Activated T-cell treated with anti-CD3 and anti-CD28 coated beads for 1 hour (primary cell): Measurements from ENCODE around the gene USP30.
A peak's percentile ranks its signal among the peaks of the same experiment; 100 is the strongest.
"Not testable (repeated sequence)": the region's sequence is repeated elsewhere in the genome, so short reads cannot be mapped to it uniquely, and the experiment has no call there.

Source experiments
- DNase-seq: peaks from one replicate; pipeline ENCODE4 v3.0.0-alpha.2; 2020; ENCODE audit warnings: low read depth

Gene USP30, protein sequence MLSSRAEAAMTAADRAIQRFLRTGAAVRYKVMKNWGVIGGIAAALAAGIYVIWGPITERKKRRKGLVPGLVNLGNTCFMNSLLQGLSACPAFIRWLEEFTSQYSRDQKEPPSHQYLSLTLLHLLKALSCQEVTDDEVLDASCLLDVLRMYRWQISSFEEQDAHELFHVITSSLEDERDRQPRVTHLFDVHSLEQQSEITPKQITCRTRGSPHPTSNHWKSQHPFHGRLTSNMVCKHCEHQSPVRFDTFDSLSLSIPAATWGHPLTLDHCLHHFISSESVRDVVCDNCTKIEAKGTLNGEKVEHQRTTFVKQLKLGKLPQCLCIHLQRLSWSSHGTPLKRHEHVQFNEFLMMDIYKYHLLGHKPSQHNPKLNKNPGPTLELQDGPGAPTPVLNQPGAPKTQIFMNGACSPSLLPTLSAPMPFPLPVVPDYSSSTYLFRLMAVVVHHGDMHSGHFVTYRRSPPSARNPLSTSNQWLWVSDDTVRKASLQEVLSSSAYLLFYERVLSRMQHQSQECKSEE

DNA sequence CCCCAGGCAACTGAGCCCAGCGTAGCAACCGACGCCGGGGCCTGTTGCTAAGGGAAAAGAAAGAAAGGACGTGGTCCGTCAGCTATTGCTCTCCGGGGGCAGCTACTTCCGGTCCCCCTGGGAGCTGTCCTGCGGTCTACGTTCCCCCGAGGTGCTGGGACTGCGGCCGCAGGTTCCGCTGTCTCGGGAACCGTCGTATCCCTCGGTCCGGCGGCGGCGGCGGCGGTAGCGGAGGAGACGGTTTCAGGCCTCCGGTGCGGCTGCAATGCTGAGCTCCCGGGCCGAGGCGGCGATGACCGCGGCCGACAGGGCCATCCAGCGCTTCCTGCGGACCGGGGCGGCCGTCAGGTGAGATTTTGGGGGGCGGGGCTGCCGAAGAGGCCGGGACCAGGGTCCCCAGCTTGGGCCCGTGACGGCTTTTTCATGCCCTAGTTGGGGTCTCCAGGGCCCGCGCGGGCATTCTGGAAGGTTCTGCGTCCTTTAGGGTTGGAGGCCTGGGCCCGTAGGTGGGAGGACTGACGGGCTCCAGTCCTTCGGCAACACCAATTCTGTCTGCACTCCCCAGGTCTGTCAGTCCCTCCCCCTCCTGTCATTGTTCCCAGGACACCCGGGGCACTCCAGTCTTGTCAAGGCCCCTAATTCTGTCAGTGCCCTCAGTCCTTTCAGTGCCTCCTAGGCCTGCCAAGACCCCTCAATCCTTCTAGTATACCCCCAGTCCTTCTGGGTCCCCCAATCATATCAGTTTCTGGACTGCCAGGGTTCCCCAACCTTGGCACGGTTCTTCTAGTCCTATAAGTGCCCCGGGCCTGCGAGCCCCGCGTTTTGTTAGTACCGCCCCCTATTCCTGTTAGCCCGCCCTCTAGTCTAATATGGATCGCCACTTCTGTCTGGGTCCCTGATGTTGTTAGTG is at the start of gene USP30:
Gene USP30, plus strand, starts transcription at position 163 of the 910 bp plus-strand sequence. Its CDS starts 103 bp downstream, at position 266.
- peak; percentile 77 for DNase-seq

DNA sequence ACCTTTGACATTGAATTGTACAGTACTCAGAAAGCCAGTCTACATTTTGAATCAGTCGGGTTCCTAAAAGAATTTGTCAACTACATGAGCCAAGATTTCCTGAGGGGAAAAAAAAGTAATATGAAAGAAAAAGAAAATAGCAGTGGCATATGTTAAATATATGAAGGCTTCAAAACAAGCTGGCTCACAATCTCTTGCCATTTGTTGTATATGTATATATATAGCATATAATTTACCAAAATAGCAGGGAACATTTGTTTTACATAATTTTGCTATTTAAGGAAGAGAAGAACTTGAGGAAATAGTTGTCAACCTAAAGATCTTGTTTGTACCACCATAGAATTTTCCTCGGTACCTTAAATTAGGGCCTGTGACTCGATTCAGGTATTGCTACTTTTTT is 48.4 kb upstream of the USP30 start:
- DNase-seq, result no peak

DNA sequence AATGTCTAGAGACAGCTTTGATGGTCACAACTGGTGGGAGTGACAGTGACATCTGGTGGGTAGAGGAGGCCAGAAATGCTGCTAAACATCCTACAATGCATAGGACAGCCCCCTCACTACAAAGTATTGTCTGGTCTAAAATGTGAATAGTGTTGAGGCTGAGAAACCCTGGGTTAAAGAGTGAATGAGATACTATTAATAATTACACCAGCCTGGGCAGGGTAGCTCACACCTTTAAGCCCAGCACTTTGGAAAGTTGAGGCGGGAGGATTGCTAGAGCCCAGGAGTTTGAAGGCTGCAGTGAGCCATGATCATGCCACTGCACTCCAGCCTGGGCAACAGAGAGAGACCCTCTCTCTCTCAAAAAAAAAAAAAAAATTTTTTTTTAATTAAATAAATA is 42.6 kb upstream of the USP30 start:
- DNase-seq, result no peak

DNA sequence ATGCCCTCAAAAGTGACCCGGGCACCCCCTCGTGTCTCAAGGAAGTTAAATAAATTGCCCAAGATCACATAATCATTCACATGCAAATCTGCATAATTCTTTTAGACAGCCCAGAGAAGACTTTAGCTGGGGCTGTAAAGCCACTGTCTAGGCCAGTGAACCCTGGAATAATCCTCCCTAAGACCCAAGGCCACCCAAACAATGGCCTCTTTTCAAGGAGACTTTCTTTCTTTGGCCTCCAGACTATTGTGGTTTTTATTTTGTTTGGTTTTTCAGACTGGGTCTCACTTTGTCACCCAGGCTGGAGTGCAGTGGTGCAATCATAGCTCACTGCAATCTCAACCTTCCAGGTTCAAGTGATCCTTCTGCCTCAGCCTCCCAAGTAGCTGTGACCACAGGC is 42.1 kb upstream of the USP30 start:
- no peak for DNase-seq

DNA sequence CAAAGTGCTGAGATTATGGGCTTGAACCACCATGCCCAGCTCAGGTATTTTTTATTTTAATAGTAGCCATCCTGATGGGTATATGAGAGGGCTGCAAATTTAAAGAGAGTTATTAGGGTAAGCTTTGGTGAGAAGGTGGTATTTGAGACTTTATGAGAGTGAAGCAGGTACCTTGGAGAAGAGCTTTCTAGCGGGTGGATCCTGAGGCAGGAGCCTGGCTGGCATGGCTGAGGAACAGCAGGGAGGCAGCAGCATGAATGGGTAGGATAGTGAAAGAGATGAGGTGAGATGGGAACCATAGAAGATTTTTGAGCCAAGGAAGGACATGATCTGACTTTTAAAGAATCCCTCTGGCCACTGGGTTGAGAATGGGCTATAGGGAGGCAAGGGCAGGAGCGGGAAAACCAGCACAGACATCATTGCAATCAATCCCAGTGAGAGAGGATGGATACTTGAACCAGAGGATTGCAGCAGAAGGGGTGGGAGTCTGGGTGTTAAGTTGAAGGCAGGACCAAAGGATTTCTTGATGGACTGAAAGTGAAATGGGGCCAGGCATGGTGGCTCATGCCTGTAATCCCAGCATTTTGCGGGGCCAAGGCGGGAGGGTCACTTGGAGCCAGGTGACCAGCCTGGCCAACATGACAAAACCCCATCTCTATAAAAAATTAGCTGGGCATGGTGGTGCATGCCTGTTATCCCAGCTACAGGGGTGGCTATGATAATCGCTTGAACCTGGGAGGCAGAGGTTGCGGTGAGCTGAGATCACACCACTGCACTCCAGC is 37.2 kb upstream of the USP30 start:
- DNase-seq, result no peak

DNA sequence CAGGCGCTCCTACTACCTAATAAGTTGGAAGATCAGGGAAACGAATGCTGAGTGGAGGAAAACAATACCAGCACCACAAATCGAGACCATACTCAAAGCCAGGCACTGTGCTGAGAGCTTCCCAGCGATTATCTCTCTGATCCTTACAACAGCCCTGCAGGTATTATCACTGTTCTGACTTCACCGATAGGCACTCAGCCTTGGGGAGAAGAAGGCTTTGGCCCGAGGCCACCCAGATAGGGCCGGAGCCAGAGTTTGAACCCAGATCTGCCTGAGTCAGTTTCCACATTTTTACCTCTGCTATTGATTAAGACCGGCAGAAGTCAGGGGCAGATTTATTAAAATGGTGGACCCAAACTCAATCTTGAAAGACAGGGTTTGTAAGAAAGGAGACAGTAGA is 36.4 kb upstream of the USP30 start:
- no peak for DNase-seq

DNA sequence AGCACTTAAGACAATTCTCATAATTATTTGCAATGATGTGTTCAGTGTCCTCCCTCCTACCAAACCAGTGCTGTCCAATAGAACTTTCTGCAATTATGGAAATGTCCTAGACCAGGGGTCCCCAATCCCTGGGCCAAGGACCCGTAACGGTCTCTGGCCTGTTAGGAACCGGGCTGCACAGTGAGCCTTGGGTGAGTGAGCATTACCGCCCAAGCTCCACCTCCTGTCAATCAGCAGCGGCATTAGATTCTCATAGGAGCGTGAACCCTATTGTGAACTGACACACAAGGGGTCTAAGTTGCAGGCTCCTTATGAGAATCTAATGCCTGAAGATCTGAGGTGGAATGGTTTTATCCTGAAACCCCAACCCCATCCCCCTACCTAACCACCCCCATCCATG is 35.4 kb upstream of the USP30 start:
- no peak for DNase-seq

DNA sequence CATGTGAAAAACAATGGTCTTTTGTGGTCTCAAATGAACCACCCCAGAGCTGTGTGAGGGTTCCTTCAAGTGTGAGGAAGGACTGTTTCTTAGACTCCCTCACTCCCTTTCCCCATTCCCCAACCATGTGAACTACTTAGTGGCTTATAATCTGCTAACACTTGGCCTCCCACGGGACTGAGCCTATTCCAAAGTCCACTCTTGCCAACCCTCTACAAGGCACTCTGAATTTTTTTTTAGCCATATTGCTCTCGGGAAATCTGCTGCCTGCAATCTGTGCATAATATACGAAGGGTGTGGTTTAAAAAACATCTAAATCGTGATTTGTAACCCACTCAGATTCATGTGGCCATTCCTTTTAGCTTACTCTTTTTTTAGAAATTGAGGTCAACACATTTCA is 34.1 kb upstream of the USP30 start:
- no peak for DNase-seq

DNA sequence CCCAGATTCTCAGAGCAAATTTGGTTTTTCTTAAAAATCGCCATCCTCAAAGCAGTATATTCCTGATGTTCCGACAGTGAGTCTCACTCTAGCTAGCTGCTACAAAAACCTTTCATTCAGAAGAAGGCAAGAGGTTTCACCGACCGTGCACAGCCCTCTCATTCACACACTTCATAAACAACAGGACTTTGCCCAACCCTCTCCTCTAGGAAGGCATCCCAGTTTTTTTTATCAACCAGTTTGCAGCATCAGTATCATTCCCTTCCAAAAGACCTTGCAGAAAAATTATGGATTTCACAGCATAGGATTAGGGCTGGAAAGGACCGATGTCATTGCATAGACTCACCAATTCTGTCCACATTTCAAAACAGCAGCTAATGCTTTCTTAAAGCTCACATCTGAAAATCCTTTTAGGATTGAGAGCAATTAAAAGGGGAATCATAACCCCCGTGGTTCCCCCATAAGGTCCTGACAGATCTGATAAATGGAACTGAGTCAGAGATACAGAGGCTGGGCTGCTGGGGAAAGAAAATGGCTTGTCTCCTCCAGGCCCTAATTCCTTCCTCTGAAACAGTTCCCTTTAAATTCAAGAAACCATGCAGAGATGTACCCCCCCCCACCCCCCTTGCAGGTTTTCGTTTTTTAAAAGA is 32.1 kb upstream of the USP30 start:
- DNase-seq, result no peak

DNA sequence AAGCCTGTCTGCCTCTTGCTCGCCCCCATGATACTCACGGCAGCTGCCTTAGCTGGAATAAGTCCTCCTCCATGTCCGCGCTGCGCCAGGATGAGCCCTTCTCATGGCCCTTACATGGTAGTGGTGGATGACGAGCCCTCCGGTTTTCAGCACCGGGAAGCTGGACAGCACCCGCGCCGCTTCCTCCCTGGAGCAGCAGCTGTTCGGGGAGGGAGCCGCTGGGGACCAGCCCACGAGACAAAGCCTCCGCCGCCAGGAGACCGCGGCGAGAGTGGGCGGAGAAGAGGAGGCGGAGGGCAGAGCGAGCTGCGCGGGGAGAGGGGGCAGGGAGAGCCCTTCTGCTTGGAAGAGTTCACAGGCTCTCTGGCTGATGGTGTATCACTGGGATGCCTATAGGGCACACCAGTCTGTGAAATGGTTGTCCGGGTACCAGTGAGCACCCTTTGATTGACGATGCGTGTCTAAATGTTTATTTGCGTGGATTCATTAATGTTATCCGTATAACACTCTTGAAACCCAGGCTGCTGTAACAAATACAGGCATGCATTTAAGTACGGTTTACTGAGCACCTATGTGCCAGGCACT is 31.5 kb upstream of the USP30 start, which contains the start of gene SVOP:
Gene SVOP, minus strand, starts transcription at position 273 of the 585 bp plus-strand sequence. Its CDS starts 200 bp downstream, at position 73.
- DNase-seq, result peak; percentile 0

DNA sequence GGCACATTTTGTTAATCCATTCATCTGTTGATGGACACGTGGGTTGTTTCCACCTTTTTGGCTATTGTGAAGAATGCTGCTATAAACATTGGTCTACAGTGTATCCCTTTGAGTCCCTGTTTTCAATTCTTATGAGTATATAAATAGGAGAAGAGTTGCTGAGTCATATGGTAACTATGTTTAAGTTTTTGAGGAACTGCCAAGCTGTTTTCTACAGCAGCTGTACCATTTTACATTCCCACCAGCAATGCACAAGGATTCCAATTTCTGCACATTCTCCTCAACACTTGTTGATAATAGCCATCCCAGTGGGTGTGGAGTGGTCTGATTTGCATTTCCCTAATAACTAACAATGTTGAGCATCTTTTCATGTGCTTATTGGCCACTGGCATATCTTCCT is 24.6 kb upstream of the USP30 start:
- DNase-seq, result no peak

DNA sequence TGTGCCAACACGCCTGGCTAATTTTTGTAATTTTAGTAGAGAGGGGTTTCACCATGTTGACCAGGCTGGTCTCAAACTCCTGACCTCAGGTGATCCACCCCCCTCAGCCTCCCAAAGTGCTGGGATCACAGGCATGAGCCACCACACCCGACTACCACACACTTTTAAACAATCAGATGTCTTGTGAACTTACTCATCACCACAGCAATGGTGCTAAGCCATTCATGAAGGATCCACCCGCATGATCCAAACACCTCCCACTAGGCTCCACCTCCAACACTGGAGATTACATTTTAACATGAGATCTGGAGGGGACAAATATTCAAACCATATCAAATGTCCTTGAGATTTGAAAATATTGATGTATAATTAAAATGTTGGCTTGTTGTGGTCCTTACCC is 23.8 kb upstream of the USP30 start:
- DNase-seq, result not testable (repeated sequence)

DNA sequence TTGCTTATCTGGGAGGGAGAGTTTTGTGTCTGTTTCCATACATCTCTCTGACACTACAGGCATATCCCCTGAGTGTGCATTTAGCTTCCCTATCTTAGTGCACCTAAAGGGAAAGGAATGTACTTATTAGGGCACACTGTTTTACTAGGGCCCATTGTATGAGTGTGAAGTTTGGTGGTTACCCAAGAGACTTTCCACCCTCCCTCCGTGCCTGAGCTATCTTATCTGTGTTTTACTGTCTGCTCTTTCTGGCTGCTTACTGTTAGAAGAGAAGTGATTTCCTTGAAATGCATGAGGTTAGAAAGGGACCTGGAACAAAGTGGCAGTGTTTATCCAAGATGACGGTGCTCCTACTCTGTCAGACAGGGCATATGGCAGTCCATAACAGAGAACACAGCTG is 23.0 kb upstream of the USP30 start:
- no peak for DNase-seq

DNA sequence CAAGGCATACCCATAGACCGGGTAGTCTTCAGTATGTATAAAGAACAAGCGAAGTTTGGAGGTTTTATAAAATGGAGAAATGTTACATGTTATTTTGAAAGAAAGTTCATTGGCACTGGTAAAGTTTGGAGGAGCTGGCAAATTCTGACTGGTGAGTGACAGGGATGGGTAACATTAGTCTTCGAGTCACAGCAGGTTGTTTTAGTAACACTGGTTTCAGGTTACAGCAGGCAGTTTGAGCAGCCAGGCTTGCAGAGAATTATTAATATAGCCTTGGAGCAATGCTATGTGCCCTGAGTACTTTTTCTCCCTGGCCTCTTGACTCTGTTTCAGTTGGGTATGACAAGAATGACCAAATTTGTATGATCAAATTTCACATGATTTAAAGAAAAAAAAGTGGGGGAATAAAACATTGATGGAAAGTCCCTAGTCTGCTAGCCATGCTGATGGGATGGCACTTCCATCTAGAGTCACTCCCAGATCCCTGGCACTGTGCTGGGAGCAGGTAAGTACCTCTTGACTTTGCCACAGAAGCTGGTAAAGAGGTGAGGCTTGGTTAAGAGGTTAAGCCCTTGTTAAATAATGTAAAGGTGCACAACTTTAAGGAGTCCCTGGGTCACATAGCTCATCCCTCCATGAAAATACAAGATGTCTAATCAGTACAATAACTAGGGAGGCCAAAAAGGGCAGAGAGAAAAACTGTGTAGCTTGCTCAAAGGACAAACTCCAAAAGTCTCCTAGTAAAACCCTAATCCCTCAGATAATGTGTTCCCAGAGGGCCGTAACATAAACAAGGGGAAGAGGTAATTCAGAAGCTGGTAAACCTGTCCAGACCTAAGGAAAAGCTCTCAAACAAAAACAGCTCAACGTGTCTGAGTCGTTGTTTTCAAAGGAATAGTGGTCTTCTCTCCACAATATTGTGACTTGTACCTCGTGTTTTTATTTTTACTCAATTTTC is 18.9 kb upstream of the USP30 start:
- DNase-seq, result no peak

DNA sequence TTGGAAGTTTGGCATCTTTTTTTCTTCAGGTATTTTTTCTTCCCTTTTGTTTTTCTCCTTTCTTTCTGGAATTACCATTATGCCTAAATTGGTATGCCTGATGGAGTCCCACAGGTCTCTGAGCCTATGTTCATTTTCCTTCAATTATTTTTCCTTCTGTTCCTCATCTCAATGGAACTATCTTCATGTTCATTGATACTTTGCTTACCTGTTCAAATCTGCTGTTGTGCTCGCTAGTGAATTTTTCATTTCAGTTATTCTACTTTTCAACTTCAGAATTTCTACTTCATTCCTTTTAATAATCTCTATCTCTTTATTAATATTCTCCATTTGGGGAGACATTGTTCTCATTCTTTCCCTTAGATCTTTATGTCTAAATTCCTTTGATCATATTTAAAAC is 15.4 kb upstream of the USP30 start:
- DNase-seq, result no peak

DNA sequence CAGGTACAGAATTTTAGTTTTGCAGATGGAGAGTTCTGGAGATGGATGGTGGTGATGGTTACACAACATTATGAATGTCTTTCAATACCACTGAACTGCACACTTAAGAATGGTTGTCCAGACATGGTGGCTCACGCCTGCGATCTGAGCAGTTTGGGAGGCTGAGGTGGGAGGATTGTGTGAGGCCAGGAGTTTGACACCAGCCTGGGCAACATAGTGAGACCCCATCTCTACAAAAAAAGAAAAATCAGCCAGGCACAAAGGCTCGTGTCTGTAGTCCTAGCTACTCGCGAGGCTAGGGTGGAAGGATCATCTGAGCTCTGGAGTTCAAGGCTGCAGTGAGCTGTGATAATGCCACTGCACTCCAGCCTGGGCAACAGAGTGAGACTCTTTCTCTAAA is 8.1 kb upstream of the USP30 start:
- no peak for DNase-seq

DNA sequence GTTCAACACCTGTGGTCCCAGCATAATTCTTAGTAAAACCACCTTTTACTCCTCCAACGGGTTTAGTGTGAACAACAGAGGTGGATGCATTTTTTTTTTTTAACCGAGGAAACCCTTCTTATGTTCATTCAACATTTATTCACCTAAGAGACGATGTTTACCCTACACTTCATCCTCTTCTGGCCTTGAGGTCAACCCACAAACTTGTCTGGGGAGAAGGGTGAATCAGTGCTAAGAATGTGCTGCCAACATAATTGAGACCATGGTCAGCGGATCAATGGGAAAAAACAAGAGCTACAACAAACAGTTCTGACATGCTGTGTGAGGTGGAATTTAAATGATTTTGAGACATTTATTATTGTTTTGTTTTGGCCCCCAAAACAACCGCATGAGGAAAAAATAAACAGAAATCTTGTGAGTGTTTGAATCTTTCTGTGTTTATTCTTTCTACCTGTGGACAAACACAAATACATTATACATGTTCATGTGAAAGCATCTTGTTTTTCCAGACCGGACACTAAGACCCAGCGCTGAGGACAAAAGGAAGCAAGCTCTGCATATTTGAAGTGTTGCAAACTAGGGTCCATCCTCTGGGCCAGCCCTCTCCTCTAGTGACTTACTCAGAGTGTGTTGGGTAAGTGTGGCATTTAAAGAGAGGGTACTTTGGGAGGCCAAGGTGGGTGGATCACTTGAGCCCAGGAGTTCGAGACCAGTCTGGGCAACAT is 5.1 kb upstream of the USP30 start:
- no peak for DNase-seq

DNA sequence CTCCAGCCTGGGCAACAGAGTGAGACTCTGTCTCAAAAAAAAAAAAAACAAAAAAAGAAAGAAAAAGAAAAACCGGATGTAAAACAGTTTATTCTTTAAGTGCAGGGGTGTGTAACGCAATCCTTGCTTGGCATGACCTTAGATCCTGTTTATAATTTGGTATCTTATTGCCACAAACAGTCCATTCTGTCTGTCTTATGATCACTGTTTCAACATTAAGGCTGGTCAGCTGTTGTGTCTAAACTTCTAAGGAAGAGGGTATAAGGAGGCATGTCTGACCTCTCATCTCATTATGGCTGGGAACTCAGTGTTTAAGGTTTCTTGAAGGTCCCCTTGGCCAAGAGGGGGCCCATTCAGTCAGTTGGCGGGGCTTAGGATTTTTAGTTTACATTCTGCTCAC is 3.7 kb upstream of the USP30 start:
- not testable (repeated sequence) for DNase-seq

DNA sequence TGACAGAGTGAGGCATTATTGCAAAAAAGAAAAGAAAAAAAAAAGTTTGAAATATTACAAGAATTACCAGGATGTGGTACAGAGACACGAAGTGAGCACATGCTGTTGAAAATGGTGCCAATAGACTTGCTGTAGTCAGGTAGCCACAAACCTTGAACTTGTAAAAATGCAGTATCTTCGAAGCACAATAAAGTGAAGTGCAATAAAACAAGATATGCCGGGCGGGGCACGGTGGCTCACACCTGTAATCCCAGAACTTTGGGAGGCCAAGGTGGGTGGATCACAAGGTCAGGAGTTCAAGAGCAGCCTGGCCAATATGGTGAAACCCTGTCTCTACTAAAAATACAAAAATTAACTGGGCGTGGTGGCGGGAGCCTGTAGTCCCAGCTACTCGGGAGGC is 2.6 kb upstream of the USP30 start:
- not testable (repeated sequence) for DNase-seq
